IMR-90 (cell line): ENCODE measurements around the gene MRGPRF. TPM values are rescaled to one million over a fixed set of nuclear protein-coding genes. Genes with fewer than 3 reads are reported as not detected.

Source experiments
- CEBPB ChIP-seq: IDR thresholded peaks from 2 replicates; pipeline ENCODE4 v1.6.1; 2012; ENCODE audit warnings: low read depth, low read length, improper control_type of control experiment
- MAFK ChIP-seq: IDR thresholded peaks from 2 replicates; pipeline ENCODE4 v1.6.1; 2012; ENCODE audit warnings: low read depth, low read length, improper control_type of control experiment
- MXI1 ChIP-seq: IDR thresholded peaks from 2 replicates; pipeline ENCODE4 v1.6.1; 2012; ENCODE audit warnings: low read depth, mild to moderate bottlenecking, low read length, moderate library complexity, borderline replicate concordance
- RCOR1 ChIP-seq: IDR thresholded peaks from 2 replicates; pipeline ENCODE4 v1.6.1; 2012; ENCODE audit warnings: mild to moderate bottlenecking, low read length, improper control_type of control experiment; ENCODE audit not compliant: insufficient replicate concordance
- polyA plus RNA-seq, 3 experiments: library from polyadenylated mRNA; depleted of rRNA; stranded (reverse); fragments of >200 nt; gene quantifications; 2 replicates each; pipeline ENCODE4 v1.2.3, GENCODE V29; 2012; ENCODE audit warnings: low replicate concordance in 1 of 3
- total RNA-seq: library from RNA; depleted of rRNA; stranded (reverse); fragments of >200 nt; gene quantifications from 2 replicates; pipeline ENCODE4 v1.2.3, GENCODE V29; 2012
- TF ChIP-seq, protein P1 (sequence below): fragments of 150-350 bp; IDR thresholded peaks from 2 replicates; pipeline ENCODE4 v1.6.1; 2016; ENCODE audit warnings: low read depth, mild to moderate bottlenecking, low read length, moderate library complexity, borderline replicate concordance

MRGPRF gene
- total and polyA plus RNA-seq, 2 of the 4 experiments (the other 2 are of a cell fraction): 6.3 to 28.8 TPM

DNA sequence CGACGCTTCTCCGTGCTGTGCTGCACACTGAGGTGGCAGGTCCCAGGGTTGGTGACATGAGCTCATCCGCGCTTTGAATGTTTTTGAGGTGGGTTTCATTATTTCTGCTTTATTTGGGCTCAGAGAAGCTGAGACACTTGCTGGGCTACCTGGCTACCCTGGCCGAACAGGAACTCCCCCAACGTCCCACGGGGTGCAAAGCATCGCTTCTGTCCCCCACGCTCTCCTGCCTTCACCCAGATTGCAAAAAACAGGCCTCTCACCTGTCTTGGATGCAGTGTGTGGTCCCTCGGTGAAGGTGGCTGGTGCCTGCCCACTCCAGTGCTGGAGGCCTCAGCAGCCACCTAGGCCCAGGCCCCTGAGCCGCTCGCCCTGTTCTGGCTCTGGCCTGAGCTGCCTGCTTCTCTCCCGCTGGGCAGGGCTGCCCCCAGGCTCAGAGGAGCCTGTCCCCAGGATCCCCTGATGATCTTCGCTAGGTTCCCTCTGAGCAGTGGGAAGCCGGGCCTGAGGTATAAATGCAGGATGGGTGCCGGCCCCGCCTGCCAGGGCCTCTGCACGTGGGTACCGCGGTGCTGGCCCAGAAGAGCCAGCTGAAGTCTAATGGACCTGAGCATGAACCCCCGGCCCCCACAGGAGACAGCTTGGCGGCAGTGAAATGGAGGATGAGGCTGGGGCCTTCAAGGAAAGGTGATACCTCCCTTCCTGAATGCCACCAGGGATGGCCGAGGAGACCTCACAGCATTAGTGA lies 16.5 kb downstream of the MRGPRF start (continued):
- TF ChIP-seq CEBPB (no peak), MXI1 (no peak), RCOR1 (no peak), MAFK (no peak)
- TF ChIP-seq, protein P1, sequence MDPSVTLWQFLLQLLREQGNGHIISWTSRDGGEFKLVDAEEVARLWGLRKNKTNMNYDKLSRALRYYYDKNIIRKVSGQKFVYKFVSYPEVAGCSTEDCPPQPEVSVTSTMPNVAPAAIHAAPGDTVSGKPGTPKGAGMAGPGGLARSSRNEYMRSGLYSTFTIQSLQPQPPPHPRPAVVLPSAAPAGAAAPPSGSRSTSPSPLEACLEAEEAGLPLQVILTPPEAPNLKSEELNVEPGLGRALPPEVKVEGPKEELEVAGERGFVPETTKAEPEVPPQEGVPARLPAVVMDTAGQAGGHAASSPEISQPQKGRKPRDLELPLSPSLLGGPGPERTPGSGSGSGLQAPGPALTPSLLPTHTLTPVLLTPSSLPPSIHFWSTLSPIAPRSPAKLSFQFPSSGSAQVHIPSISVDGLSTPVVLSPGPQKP: no peak
